Stimulated activated CD4-positive, alpha-beta T cell treated with anti-CD3 and anti-CD28 coated beads, Interleukin-1b, Interleukin-23, amount 100 ng/mL, for 24 hours (primary cell): ENCODE results near the gene FERD3L.
"Not testable (repeated sequence)": the region's sequence is repeated elsewhere in the genome, so short reads cannot be mapped to it uniquely, and the experiment has no call there.

ENCODE experiments used
- DNase-seq, 4 experiments: peaks; one replicate each; pipeline ENCODE4 v3.0.0-alpha.2; 2020; ENCODE audit warnings: low read depth in 4 of 4, low spot score in 1 of 4

FERD3L gene, protein sequence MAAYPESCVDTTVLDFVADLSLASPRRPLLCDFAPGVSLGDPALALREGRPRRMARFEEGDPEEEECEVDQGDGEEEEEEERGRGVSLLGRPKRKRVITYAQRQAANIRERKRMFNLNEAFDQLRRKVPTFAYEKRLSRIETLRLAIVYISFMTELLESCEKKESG

DNA sequence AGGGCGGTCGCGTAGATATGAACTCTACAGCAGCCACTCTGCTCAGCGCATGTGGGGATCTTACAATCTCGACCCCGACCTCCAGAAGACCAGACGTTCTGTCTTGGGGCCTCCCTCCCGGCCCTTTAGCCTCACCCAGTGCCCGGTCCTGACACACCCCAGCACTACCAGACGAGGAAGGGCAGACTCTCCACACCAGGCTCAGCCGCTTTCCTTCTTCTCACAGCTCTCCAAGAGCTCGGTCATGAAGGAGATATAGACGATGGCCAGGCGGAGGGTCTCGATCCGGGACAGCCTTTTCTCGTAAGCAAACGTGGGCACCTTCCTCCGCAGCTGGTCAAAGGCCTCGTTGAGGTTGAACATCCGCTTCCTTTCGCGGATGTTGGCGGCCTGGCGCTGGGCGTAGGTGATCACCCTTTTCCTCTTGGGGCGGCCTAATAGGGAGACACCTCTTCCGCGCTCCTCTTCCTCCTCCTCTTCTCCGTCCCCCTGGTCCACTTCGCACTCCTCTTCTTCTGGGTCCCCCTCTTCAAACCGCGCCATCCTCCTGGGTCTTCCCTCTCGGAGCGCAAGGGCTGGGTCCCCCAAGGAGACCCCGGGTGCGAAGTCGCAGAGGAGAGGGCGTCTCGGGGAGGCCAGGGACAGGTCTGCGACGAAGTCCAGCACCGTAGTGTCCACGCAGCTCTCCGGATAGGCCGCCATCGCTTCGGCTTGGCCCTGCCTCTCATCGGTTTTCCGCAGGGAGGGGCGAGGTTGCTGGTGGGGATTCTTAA, at the start of gene FERD3L:
TSS of gene FERD3L (minus strand) at position 761 of the 773 bp plus-strand sequence. CDS start at position 702, 59 bp downstream.
- no peak for DNase-seq

DNA sequence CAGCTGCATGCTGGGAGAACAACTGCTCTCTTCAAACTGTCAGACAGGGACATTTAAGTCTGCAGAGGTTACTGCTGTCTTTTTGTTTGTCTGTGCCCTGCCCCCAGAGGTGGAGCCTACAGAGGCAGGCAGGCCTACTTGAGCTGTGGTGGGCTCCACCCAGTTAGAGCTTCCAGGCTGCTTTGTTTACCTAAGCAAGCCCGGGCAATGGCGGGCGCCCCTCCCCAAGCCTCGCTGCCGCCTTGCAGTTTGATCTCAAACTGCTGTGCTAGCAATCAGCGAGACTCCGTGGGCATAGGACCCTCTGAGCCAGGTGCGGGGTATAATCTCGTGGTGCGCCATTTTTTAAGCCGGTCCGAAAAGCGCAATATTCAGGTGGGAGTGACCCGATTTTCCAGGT, 49.2 kb upstream of the FERD3L start:
- not testable (repeated sequence) for DNase-seq

DNA sequence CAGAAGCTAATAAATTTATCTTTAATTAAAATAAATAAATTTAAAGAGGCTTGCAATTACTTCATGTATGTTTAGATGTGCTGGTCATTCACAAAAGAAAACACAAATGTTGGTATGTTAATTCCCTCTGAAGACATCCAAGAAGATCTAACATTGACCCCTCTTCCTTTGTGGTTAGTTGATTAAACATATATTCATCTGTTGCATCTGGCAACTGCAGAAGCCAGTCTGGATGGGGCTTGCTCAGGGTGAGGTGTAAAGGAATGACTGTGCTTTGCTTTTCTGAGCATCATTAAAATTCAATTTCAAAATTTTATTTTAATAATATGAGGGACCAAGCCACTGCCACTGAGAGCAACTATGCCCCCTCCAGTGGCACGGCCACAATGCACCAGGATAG, 36.4 kb upstream of the FERD3L start:
- DNase-seq, result no peak

DNA sequence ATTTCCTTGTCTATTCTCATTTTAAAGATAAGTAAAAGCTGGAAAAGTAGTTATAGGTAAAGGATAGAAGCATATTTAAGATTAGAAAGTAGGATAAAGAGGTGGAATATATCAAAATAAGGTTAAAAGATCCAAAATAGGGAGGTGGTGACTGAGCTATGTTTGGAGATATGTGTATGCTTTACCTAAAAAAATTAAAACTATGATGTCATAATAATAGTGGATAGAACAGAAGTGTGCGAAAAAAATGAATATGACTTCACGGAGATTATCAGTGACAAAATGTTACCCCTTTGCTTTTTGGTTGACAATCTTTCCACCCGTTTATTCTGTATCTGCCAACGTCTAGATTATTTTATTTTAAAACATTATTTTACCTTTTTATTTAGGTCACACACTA, 33.4 kb upstream of the FERD3L start:
- no peak for DNase-seq

DNA sequence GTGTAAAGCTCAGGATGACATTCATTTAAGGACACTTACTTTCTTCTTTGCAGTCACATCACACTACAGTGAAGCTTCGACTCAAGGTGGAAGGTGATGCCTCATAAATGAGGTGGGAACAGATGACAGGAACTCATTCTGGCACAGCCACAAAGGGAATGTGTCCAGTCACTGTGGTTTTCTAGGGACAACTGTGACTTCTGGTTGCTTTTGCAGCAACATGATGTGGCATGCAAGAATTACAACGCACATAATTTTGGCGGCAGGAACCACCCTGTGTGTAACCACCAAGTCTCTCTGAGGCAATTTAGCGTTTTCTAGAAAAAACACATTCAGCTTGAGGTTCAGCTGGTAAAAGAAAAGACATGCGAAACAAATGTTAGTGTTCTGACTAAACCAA, 32.0 kb upstream of the FERD3L start:
- no peak for DNase-seq

DNA sequence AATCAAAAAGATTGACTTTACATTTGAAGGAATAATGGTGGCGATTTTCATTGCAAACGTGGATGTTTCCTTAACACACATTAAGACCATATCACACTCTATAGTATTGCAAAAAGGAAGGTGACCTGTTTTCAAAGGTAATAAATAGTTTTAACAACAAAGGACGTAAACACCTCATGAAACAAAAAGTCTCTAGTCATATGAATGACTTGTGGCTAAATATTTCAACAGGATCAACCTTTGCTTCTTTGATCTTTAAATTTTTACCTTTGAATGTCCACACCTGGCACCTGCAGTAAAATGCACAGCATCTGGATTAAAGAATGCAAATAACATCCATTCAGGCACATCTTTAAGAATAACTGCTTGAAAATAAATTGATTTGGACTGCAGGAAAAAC, 30.0 kb upstream of the FERD3L start:
- no peak for DNase-seq

DNA sequence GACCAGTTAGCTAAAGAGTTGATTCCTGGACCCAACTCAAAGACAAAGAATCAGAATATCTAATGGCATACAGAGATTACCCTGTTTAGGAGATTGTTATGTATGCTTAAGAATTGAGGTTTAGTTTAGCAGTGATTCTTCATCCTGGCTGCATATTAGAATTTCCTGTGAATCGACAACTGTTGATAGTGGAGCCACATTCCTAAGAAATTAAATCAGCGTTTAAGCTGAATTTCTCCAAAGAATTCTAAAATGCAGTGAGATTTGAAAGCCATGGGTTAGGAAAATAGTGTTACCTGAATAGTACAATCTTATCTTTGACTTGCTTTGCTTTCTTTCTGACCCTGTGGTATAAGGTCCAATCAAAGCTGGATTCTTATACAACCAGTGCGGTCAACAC, 16.4 kb upstream of the FERD3L start:
- no peak for DNase-seq

DNA sequence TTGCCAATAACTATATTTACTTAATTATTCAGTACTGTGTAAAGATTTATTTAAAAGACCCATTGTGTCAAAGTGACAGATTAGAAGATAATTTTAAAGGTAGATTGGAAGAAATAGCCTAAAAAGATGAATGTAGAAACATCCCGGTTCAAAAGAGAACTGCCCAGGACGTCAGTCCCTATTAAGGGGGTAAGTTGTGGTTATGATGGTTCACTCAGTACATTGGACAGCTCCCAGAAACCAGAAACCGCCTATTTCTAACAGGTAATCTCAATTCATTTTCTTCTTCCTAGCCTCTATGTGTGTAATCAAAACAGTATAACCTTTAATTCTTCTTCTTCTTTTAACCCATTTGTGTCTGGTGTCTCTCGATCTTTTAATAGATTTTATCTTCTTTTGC, 1.5 kb upstream of the FERD3L start:
- DNase-seq, result no peak

DNA sequence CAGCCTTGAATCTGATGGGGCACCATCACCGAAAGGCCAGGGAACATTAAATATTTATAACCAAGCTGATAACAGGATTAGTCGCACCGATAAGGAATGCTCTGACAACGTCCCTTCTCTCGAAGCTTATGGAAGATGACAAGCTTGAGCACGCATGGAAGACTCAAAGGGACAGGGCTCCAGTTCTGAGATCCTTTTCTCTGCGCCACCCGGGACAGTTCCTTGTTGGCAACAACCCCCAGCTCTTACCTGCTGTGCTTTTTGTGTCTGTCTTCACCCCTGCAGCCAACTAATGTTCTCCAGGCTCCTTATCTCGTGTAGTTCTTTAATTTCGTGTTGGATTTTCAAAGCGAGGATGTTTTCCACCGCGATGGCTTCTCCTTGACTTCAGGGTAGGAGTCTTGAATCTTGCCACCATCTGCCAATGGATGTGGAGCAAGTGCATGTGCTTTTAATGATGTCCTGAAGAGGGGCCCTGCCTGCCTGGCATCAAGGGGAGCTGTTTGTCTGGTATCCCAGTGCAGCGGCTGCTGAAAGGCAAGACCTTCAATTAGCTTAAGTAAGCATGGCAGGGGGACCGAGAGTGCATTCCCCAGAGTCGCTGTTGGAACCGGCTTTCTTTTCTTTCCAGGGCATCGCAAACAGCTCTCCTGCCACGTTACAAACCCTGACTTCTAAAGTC, 354 bp upstream of the FERD3L start:
- no peak for DNase-seq

DNA sequence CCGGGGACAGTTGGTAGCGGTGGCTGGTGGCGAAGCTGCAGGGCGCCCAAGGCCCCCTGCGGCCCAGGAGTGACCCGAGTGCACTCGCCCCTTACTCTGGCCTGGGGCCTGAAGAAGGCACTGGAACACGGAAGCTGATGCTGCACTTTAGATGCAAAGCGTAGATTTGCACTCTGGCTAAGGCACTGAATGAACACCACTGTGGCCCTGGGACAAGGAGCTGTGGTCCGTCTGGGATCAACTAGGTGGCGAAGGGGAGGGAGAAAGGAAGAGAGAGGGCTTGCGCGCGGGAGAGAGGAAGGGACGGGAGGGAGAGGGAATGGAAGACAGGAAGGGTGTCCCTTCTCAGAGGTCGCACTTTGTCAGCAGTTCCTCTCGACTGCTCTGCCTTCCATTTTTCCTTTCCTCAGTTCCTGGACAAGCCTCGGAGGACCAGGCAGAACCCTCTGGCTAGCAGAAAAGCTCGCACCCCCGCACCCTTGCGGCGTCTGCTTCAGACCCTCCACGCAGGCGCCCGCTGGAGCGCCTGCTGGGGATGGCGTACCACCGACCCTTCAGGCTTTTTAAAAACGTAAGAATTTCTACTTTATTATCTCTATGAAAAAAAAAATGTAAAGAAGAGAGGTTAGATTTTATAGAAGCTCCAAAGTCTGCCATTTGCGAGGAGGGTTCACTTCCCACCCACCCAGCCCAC, 1.2 kb downstream of the FERD3L start:
- no peak for DNase-seq

DNA sequence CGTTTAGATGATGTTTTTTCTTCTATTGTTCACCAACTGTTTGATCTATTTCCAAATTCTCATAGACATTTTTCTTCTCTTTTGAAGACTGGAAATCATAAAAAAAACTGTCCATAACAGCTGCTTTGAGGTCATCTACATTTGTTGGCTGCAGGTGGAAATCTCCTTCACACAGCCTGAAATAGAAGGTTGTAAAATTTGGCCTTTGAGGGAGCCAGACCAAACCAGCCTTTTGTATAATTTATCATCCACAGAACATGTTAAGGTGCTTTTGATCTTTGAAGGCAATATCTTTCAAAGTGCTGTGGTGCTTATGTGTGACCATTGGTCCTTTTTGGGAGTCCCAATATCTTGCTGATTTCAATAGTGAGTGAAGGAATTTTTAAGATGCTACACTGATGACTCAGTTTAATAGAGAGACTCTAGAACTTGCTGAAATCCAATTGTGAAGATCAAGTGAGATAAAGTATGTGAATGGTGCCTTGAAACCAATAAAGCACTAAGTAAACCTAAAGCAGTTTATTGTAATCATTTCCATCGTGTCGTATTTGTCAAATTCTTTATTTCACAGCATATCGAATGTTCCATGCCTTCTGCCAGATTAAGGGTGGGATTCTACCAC, 5.4 kb downstream of the FERD3L start:
- no peak for DNase-seq

DNA sequence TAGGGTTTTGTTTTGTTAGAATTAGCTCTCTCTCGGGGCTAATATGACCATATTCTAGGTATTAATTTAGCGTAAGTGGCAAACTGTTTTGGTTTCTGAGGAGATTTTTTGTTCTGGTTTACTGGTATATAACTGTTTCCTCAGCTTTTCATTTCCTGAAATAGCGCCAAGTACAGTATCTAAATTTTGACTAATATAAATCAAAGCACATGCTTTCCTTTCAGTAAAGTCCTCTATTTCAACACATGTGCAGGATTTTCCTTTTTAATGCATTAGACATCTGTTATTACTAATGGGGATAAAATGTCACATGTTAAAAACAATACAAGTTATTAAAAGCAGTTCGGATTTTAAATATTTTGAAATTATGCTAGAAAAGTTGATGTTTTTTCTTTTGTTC, 11.3 kb downstream of the FERD3L start:
- DNase-seq, result no peak

DNA sequence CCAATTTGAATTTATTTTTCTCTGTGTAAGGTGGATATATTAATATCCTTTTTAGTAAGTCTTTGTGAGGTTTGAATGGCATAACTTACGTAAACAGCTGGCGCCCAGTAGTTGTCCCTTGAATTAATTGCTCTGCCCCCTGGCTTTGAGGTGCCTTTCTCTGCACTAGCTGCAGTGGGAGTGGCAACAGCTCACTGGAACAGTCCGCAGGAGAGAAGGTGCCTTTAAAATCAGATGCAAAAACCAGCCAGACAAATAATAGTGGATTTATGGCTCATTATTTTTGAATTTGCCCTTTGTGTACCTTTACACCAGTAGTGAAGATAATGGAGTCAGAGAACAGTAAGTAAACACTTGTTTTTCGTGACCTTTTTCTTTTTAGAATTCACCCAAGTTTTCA, 11.8 kb downstream of the FERD3L start:
- DNase-seq, result no peak

DNA sequence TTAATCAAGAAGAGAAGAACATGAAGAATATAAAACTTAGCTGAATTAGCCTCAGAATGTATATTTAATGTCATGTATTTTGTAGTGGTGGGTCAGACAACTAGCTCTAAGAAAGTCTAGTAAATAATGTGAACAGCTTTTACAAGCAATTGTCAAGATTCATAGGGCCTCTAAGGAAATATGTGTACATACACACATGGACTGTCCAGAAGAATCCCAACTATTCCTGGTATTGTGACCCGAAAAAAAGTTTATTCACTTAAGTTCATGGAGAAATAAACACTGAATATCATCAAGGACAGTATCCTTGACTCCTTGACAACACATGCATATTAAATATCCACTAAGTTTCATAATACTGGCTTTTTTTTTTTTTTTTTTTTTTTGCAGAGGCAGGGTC, 16.4 kb downstream of the FERD3L start:
- DNase-seq, result no peak

DNA sequence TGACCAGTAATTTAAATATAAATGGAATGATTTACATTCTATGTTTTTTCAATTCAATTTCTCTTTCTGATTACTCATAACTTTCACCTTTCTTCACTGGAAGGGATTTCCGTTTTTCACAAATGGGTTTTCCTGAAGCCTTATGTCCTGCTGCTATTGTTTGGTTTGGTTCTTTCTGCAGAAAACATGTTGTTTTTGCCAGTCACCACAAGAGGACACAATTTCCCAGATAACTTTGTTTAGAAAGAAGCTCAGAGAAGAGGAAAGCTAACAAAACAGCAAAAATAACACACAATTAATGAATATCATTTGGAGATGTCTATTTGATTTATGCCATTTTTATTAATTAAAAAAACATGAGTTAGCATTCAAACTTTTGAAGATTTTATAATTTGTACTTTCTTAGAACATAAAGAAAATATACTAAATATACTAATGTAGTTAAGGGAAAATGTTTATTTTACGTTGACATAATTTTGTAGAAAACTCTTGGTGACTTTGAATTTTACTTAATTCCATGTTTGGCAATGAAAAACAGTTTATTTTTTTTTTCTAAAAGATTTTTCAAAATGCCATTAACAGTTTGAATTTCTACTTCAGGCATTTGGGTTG, 23.1 kb downstream of the FERD3L start:
- DNase-seq, result no peak

DNA sequence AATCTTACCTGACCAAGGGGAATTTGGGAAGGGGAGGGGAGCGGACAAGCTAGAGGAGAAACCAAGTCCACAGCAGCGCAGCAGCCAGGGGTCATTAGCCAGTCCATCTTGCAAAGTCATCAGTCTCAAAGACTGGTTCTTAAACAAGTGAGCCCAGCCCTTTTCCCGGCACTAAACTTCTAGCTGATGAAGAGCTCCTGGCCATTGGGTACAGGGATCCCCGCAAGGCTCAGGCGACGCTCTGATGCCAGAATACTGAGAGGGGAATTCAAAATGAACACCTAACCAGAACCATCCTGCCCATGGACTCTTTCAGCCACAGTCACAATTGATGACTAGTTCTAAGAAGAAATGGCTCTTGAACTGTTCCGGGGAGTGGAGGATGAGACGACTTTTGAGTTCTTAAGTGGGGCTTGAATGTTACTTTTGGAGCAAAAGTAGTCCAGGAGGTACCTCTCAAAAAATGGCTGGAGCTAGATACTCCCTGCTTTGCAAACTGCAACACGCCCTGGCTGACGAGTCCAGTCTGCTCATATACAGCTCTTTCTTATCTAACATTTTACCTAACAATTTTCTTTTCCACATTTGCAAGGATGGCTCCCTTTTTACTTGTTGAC, 25.2 kb downstream of the FERD3L start:
- DNase-seq, result no peak

DNA sequence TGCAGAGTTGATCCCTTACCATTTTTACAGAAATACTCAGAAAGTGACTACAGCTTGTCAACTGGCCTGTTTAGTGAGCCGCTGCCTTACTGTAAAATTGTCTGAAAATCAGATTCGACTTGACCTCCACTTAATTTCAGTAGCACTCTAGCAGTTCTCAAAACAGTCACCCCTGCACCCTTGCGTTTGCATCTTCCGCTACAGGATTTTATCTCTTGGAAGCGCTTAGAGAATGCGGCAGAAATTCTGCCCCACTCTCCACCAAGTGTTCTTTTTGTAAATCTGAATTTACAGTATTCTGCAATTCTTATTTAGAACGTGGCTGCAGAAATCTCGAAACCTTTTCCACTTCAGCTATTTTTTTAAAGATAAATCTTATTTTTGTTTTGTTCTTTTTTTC, 25.8 kb downstream of the FERD3L start:
- no peak for DNase-seq

DNA sequence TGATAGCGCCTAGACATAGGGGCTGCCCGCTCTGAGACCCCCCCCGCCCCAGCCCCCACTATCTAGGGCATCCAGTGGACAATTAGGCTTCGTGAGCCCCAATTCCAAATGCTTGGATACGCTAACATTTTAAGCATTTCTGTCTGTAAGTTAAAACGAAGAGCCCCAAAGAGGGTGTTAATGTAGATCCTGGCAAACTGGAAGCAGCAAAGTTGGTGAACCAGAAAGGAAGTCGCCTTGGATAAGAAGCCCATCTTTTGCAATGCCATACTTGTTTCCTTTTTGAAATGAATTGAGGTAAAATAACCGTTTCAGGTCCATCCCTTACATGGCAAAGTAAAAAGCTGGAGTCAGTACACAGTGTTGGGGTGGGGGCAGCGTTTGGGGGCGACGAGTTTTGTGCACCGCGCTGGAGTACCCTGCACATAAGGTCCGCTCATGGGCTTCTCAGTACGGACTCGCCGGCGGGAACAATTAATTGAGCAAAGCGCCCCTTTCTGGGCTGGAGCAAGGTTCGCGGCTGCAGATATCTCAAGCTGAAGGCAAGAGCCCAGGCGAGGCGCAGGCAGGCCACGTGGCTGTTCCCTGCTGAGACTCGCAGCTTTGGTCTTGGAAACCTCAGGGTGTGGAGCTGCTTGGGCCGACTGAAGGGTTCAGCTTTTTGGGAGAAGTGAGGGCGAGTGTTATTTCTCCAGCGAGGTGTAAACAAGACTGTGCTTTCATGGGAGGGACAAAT, 26.4 kb downstream of the FERD3L start:
- DNase-seq, result no peak

DNA sequence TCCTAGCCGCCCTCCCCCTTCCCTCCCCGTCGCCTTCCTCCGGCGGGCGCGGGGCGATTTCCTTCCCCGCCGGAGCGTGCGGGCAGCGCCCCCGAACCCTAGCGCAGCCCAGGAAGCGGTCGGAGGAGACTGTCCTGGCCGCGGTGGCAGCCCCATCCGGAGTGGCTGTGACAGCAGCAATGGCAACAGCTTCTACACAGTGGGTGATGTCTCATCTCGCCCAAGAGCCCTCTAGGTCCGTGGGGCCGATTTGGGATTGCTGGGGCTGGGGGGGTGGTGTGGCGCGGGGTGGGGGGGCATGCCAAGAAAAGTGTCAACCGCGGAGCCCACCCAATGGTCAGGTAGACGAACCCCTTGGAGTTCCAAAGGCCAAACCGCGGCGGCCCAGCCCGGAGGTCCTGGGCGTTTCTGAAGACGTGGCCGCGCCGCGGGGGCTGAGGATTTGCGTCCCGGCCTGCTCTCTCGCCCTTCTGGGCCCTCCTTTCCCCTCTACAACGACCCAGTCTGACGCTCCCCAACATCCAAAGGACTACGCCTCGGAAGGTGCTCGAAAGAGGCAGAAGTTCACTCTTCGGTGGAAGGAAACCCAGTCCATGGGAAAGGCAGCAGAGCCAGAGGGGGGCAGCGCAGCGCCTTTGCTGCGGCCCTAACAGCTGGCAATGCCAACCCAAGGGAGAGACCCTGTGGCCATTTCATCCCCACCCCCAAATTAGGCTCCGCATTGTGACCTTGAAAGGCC, 27.2 kb downstream of the FERD3L start:
- no peak for DNase-seq
